OCI-LY7 (cell line): ENCODE data around the gene PLPP3.

Experiments
- EZH2phosphoT487 ChIP-seq: fragments of 200-600 bp; sonication (generic); IDR thresholded peaks from 2 replicates; pipeline ENCODE4 v1.6.1; 2018; ENCODE audit warnings: low read depth, borderline replicate concordance, mild to moderate bottlenecking, mixed run types, antibody characterized with exemption, low read length, moderate library complexity, mixed read lengths
- TF ChIP-seq, protein P1 (sequence below): fragments of 200-600 bp; sonication (generic); conservative IDR thresholded peaks from 2 replicates; pipeline ENCODE4 v1.5.1; 2014; ENCODE audit warnings: mild to moderate bottlenecking, antibody characterized with exemption, low read length, moderate library complexity, mixed read lengths

GRCh38 chr1:56511766-56512165, 67.6 kb downstream of the PLPP3 start:
- TF ChIP-seq, protein P1, sequence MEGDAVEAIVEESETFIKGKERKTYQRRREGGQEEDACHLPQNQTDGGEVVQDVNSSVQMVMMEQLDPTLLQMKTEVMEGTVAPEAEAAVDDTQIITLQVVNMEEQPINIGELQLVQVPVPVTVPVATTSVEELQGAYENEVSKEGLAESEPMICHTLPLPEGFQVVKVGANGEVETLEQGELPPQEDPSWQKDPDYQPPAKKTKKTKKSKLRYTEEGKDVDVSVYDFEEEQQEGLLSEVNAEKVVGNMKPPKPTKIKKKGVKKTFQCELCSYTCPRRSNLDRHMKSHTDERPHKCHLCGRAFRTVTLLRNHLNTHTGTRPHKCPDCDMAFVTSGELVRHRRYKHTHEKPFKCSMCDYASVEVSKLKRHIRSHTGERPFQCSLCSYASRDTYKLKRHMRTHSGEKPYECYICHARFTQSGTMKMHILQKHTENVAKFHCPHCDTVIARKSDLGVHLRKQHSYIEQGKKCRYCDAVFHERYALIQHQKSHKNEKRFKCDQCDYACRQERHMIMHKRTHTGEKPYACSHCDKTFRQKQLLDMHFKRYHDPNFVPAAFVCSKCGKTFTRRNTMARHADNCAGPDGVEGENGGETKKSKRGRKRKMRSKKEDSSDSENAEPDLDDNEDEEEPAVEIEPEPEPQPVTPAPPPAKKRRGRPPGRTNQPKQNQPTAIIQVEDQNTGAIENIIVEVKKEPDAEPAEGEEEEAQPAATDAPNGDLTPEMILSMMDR, result no peak
- no peak for TF ChIP-seq EZH2phosphoT487
